K562 (cell line): ENCODE data around the gene ELMOD1. TPM values are rescaled to one million over a fixed set of nuclear protein-coding genes. Genes with fewer than 3 reads are reported as not detected.

ENCODE experiments used
- ATAC-seq: fragments of 200-7000 bp; cut with Tn5 transposase; 3 replicates; pipeline ENCODE4 v1.9.1; 2020; ENCODE audit warnings: moderate library complexity
- BruUV-seq: library from RNA; stranded (reverse); fragments of 400-500 nt; replicated peaks from 2 replicates; lab custom pipeline; 2021; lab: Mats Ljungman, UMichigan
- CTCF ChIA-PET: fragments of 300-600 bp; formaldehyde crosslinking; extraction: SDS; loops from one replicate; lab custom pipeline; 2021; ENCODE audit warnings: low intra/inter-chr PET ratio; lab: Yijun Ruan, JAX
- POLR2A ChIA-PET: fragments of 300-600, 350-650 bp; sonication (Branson Sonifier 250); formaldehyde crosslinking; extraction: SDS; loops from one replicate; lab custom pipeline; 2021; ENCODE audit warnings: antibody characterized with exemption, inconsistent platforms; lab: Yijun Ruan, JAX
- DNase-seq, 4 experiments: peaks; one replicate each; pipeline versions ENCODE4 v3.0.0 to v3.0.0-alpha.2; 2011 to 2018; ENCODE audit warnings: low spot score in 3 of 4, mixed read lengths in 3 of 4; ENCODE audit errors: extremely low read depth in 1 of 4
- FAIRE-seq: peaks from 2 replicates; lab custom pipeline; 2011; peaks lifted over from hg19 to GRCh38; lab: Jason Lieb, UNC
- H2AFZ ChIP-seq: 2 replicates; pipeline ENCODE4 v1.6.0; 2011; ENCODE audit warnings: low read depth, low read length, control low read depth, inconsistent platforms
- H3K27ac ChIP-seq: fragments of 200-600 bp; 3 replicates; pipeline ENCODE4 v1.8.0; 2011; ENCODE audit warnings: low read depth, mild to moderate bottlenecking, control low read depth, inconsistent platforms, low read length, moderate library complexity, mixed read lengths; ENCODE audit errors: extremely low read depth
- H3K27me3 ChIP-seq, 2 experiments: fragments of 300-600 bp in 1 of 2; 2 replicates in 1 of 2; 3 replicates in 1 of 2; pipeline versions ENCODE4 v1.6.0 to v1.8.0; 2011; ENCODE audit warnings: inconsistent platforms in 2 of 2, low read length in 2 of 2, mild to moderate bottlenecking in 1 of 2, mixed read lengths in 1 of 2, moderate library complexity in 1 of 2; ENCODE audit not compliant: control insufficient read depth in 2 of 2, insufficient read depth in 2 of 2
- H3K36me3 ChIP-seq: fragments of 300-600 bp; 3 replicates; pipeline ENCODE4 v1.8.0; 2011; ENCODE audit warnings: mild to moderate bottlenecking, low read length, inconsistent platforms; ENCODE audit not compliant: control insufficient read depth, insufficient read depth
- H3K4me1 ChIP-seq, 2 experiments: fragments of 200-600 bp in 1 of 2; replicated peaks in 1 of 2; 2 replicates in 1 of 2; 3 replicates in 1 of 2; pipeline versions ENCODE4 v1.5.1 to v1.8.0; 2011; ENCODE audit warnings: inconsistent platforms in 2 of 2, low read length in 2 of 2, mild to moderate bottlenecking in 1 of 2, mixed read lengths in 1 of 2, moderate library complexity in 1 of 2; ENCODE audit not compliant: control insufficient read depth in 2 of 2, insufficient read depth in 2 of 2
- H3K4me2 ChIP-seq: 2 replicates; pipeline ENCODE4 v1.6.1; 2011; ENCODE audit warnings: low read length, control low read depth, inconsistent platforms, mixed read lengths; ENCODE audit not compliant: insufficient read depth
- H3K4me3 ChIP-seq: fragments of 200-600 bp; sonication (generic), shearing (Covaris generic); 2 replicates; pipeline ENCODE4 v1.5.1; 2016; ENCODE audit warnings: control low read depth, inconsistent platforms
- H3K79me2 ChIP-seq: fragments of 200-600 bp; 3 replicates; pipeline ENCODE4 v1.8.0; 2011; ENCODE audit warnings: low read length, inconsistent platforms; ENCODE audit not compliant: control insufficient read depth, insufficient read depth
- H3K9ac ChIP-seq, 2 experiments: 2 replicates each; pipeline versions ENCODE4 v1.6.0 to v1.6.1; 2011; ENCODE audit warnings: low read depth in 2 of 2, low read length in 2 of 2, control low read depth in 1 of 2, inconsistent platforms in 1 of 2, mild to moderate bottlenecking in 1 of 2, mixed read lengths in 1 of 2; ENCODE audit not compliant: insufficient read depth in 1 of 2
- H3K9me1 ChIP-seq: one replicate; pipeline ENCODE4 v1.6.0; 2011; ENCODE audit warnings: inconsistent platforms, mild to moderate bottlenecking, low read length, moderate library complexity; ENCODE audit not compliant: control insufficient read depth, insufficient read depth
- H3K9me3 ChIP-seq: replicated peaks from 2 replicates; pipeline ENCODE4 v1.5.1; 2011; ENCODE audit warnings: low read depth, low read length, inconsistent platforms; ENCODE audit not compliant: control insufficient read depth, insufficient read depth
- H4K20me1 ChIP-seq: replicated peaks from 2 replicates; pipeline ENCODE4 v1.6.1; 2011; ENCODE audit warnings: low read length, inconsistent platforms, mixed read lengths; ENCODE audit not compliant: control insufficient read depth, insufficient read depth
- HIVEP1 ChIP-seq: fragments of 250-450 bp; sonication (Bioruptor Pico); IDR thresholded peaks from 2 replicates; pipeline ENCODE4 v1.4.0; 2020; ENCODE audit warnings: mild to moderate bottlenecking
- POLR3G ChIP-seq: IDR thresholded peaks from 2 replicates; pipeline ENCODE4 v1.6.1; 2011; ENCODE audit not compliant: insufficient read length, insufficient replicate concordance; ENCODE audit errors: extremely low read depth
- PYGO2 ChIP-seq: fragments of 450-650 bp; IDR thresholded peaks from 2 replicates; pipeline ENCODE4 v1.6.1; 2016; ENCODE audit warnings: mild to moderate bottlenecking, missing genetic modification characterization, moderate library complexity, missing compliant biosample characterization
- SPI1 ChIP-seq: IDR thresholded peaks from 2 replicates; pipeline ENCODE4 v1.6.1; 2011; ENCODE audit warnings: low read depth, low read length, control low read depth, borderline replicate concordance
- WGBS: fragments of 100-300 bp; shearing (Covaris generic); methylation state at CpG from one replicate; pipeline ENCODE4 v1.1.6; 2016; ENCODE audit warnings: low coverage, mixed read lengths; ENCODE audit not compliant: insufficient coverage; ENCODE audit errors: missing lambda C conversion rate; 5-methylcytosine and 5-hydroxymethylcytosine counted together
- in situ Hi-C: fragments of 300-500 bp; cut with MboI; formaldehyde crosslinking; loops from 4 replicates; pipeline ENCODE4 v1.15.0; 2018; ENCODE audit warnings: inconsistent platforms, mixed read lengths
- intact Hi-C: fragments of 100-400 bp; cut with micrococcal nuclease; formaldehyde crosslinking; loops from 2 replicates; pipeline ENCODE4 v1.14.2; 2022
- polyA plus RNA-seq, 8 experiments: library from polyadenylated mRNA; depleted of rRNA in 4 of 8; stranded (reverse) in 5 of 8; unstranded in 3 of 8; fragments of >200 nt; fragmentation: Nextera tagmentation in 2 of 8; fragmentation: Illumina TruSeq in 1 of 8; extraction: Ambion mirVana in 2 of 8; extraction: Trizol in 1 of 8; gene quantifications; 2 replicates each; pipeline versions ENCODE4 v1.2.1 to v1.2.3, GENCODE V29; 2011 to 2014; ENCODE audit warnings: inconsistent platforms in 1 of 8, missing spikeins in 1 of 8
- total RNA-seq, 7 experiments: library from RNA; depleted of rRNA in 6 of 7; stranded (reverse); fragments of >200 nt in 6 of 7; fragmentation: Illumina TruSeq in 2 of 7; extraction: Trizol in 2 of 7; gene quantifications; 2 replicates each; pipeline versions ENCODE4 v1.2.1 to v1.2.3, GENCODE V29; 2011 to 2021; ENCODE audit warnings: low replicate concordance in 1 of 7

Gene ELMOD1
- total and polyA plus RNA-seq, 9 of the 15 experiments (the other 6 are each of a cell fraction or from before 2014, with no cell fraction given): not detected

- Histone ChIP-seq H3K27ac (no peak overlapping the region), H3K9me1 (no peaks in the 10 kb centered on the region), H3K4me3 (no peak overlapping the region), H3K36me3 (peaks cover 37% of the 10 kb centered on the region; the same call in 2 of the 3 replicates), H3K9me3 (no peaks in the 10 kb centered on the region), H3K4me1 (no peaks in the 10 kb centered on the region), H2AFZ (no peak overlapping the region), H3K79me2 (no peaks in the 10 kb centered on the region), H3K27me3 (no peaks in the 10 kb centered on the region), H4K20me1 (no peaks in the 10 kb centered on the region)
- in situ Hi-C loops: no loop called here
- 71% methylated on average over 4 of the region's 4 CpGs for WGBS
- POLR2A ChIA-PET: interaction anchor here (0.6 kb wide), 1 partner anchor 37 kb away, joined by 3 read pairs; no protein-coding TSS in a partner anchor
- no peak for DNase-seq
- CTCF ChIA-PET: interaction anchor here (1.6 kb wide), 1 partner anchor 142 kb away, joined by 8 read pairs; no protein-coding TSS in a partner anchor
- TF ChIP-seq PYGO2 (no peak), HIVEP1 (CRISPR knock-in tag) (no peak), POLR3G (no peak), SPI1 (no peak)
- TF ChIP-seq, all 486 proteins: peak for 0
- ATAC-seq (no peak), FAIRE-seq (no peak)
- Histone ChIP-seq H3K9ac (no peak overlapping the region), H3K4me2 (no peak overlapping the region)
- no TSS peak for BruUV-seq
- intact Hi-C loops: loop anchor here (2.0 to 10.0 kb wide), 2 partner anchors 57 to 293 kb away; no protein-coding TSS in a partner anchor
Observed at GRCh38 chr11:107547961-107548360, 43.0 kb upstream of the ELMOD1 start.
